ENCODE data around the gene SPATA19.

The SPATA19 gene

GRCh38 chr11:133825666-133826065, 19.6 kb downstream of the SPATA19 start:
- H3F3A ChIP-seq (ENCODE audit: low read depth), result no peaks in the 10 kb centered on the region
- H3K4me2 ChIP-seq (ENCODE audit: low read depth, low read length, poor library complexity, severe bottlenecking), result no peak overlapping the region
- no peak overlapping the region for H2AFZ ChIP-seq (ENCODE audit: low read length)
- TF ChIP-seq CTCF (conservative IDR thresholded peaks at IDR 0.05; ENCODE audit: low read length) (no peak), EZH2phosphoT487 (IDR thresholded peaks at IDR 0.05; ENCODE audit: borderline replicate concordance) (no peak)
- no peaks in the 10 kb centered on the region for H3K27me3 ChIP-seq (ENCODE audit: insufficient read depth, low read length, poor library complexity, severe bottlenecking)
- H3K9ac ChIP-seq (ENCODE audit: low read depth, low read length, poor library complexity, severe bottlenecking), result no peak overlapping the region
- no peaks in the 10 kb centered on the region for H3K9me2 ChIP-seq (replicated peaks; ENCODE audit: low read depth, low read length)
- no peaks in the 10 kb centered on the region for H3K4me1 ChIP-seq (ENCODE audit: insufficient read depth, low read length, poor library complexity, severe bottlenecking)
- H3K79me2 ChIP-seq (ENCODE audit: insufficient read depth, low read length), result no peaks in the 10 kb centered on the region
- no peaks in the 10 kb centered on the region for H4K20me1 ChIP-seq (ENCODE audit: insufficient read depth, low read length, poor library complexity, severe bottlenecking)
- no peak overlapping the region for H3K4me3 ChIP-seq (ENCODE audit: low read length, poor library complexity, severe bottlenecking)
- no peaks in the 10 kb centered on the region for H3K36me3 ChIP-seq (ENCODE audit: insufficient read depth, low read length)
- peaks cover 6% of the 10 kb centered on the region; the same call in 1 of the 2 replicates for H3K9me3 ChIP-seq (ENCODE audit: insufficient read depth, low read depth, low read length)

- H3K9ac ChIP-seq (ENCODE audit: low read depth, low read length, poor library complexity, severe bottlenecking), result no peak overlapping the region
- H3K4me1 ChIP-seq (ENCODE audit: insufficient read depth, low read length, poor library complexity, severe bottlenecking), result no peaks in the 10 kb centered on the region
- H3K36me3 ChIP-seq (ENCODE audit: insufficient read depth, low read length), result no peaks in the 10 kb centered on the region
- TF ChIP-seq CTCF (conservative IDR thresholded peaks at IDR 0.05; ENCODE audit: low read length) (no peak), EZH2phosphoT487 (IDR thresholded peaks at IDR 0.05; ENCODE audit: borderline replicate concordance) (no peak)
- H3K79me2 ChIP-seq (ENCODE audit: insufficient read depth, low read length), result no peaks in the 10 kb centered on the region
- H3K27me3 ChIP-seq (ENCODE audit: insufficient read depth, low read length, poor library complexity, severe bottlenecking), result no peaks in the 10 kb centered on the region
- H3K9me3 ChIP-seq (ENCODE audit: insufficient read depth, low read depth, low read length), result peaks cover 6% of the 10 kb centered on the region; the same call in 1 of the 2 replicates
- no peaks in the 10 kb centered on the region for H3F3A ChIP-seq (ENCODE audit: low read depth)
- no peak overlapping the region for H2AFZ ChIP-seq (ENCODE audit: low read length)
- no peak overlapping the region for H3K4me2 ChIP-seq (ENCODE audit: low read depth, low read length, poor library complexity, severe bottlenecking)
- no peaks in the 10 kb centered on the region for H4K20me1 ChIP-seq (ENCODE audit: insufficient read depth, low read length, poor library complexity, severe bottlenecking)
- no peaks in the 10 kb centered on the region for H3K9me2 ChIP-seq (replicated peaks; ENCODE audit: low read depth, low read length)
- H3K4me3 ChIP-seq (ENCODE audit: low read length, poor library complexity, severe bottlenecking), result no peak overlapping the region
These were observed 20.2 kb downstream of the SPATA19 start for GRCh38 chr11:133825156-133825555.

GRCh38 chr11:133824593-133824992, 20.7 kb downstream of the SPATA19 start:
- no peaks in the 10 kb centered on the region for H3K9me2 ChIP-seq (replicated peaks; ENCODE audit: low read depth, low read length)
- no peaks in the 10 kb centered on the region for H3K27me3 ChIP-seq (ENCODE audit: insufficient read depth, low read length, poor library complexity, severe bottlenecking)
- H3K9me3 ChIP-seq (ENCODE audit: insufficient read depth, low read depth, low read length), result peaks cover 5% of the 10 kb centered on the region; the same call in 1 of the 2 replicates
- no peaks in the 10 kb centered on the region for H4K20me1 ChIP-seq (ENCODE audit: insufficient read depth, low read length, poor library complexity, severe bottlenecking)
- TF ChIP-seq CTCF (conservative IDR thresholded peaks at IDR 0.05; ENCODE audit: low read length) (no peak), EZH2phosphoT487 (IDR thresholded peaks at IDR 0.05; ENCODE audit: borderline replicate concordance) (no peak)
- H3K4me3 ChIP-seq (ENCODE audit: low read length, poor library complexity, severe bottlenecking), result no peak overlapping the region
- no peaks in the 10 kb centered on the region for H3F3A ChIP-seq (ENCODE audit: low read depth)
- no peaks in the 10 kb centered on the region for H3K36me3 ChIP-seq (ENCODE audit: insufficient read depth, low read length)
- H3K4me1 ChIP-seq (ENCODE audit: insufficient read depth, low read length, poor library complexity, severe bottlenecking), result no peaks in the 10 kb centered on the region
- no peaks in the 10 kb centered on the region for H3K79me2 ChIP-seq (ENCODE audit: insufficient read depth, low read length)
- H2AFZ ChIP-seq (ENCODE audit: low read length), result no peak overlapping the region
- H3K4me2 ChIP-seq (ENCODE audit: low read depth, low read length, poor library complexity, severe bottlenecking), result no peak overlapping the region
- H3K9ac ChIP-seq (ENCODE audit: low read depth, low read length, poor library complexity, severe bottlenecking), result no peak overlapping the region
